HuH-7.5 (cell line): Measurements from ENCODE around the gene EXPH5.

Source experiments
- DNase-seq: peaks from one replicate; pipeline ENCODE4 v3.0.0; 2011; ENCODE audit warnings: low spot score

The EXPH5 gene

GRCh38 chr11:108518581-108518980, 75.0 kb downstream of the EXPH5 start:
- DNase-seq: no peak

DNA sequence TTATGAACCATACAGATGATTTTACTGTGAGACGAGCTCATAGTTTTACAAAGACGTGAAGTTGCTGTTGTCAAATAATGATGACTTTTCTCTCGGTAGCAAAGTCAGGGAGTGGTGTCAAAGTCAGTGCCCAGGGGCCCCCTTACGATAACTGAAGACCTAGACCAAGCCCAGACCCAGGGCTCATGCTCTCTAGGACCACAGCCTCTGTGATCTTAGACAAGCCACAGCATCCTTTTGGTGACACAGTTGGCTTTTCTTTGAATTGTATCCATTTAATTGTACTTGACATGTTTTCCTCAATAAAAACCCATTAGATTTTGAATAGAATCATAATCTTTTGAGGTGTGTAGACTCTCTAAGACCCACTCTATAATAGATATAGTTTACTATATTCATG, 77.4 kb downstream of the EXPH5 start:
- DNase-seq: no peak

- no peak for DNase-seq
These were observed 80.9 kb downstream of the EXPH5 start for GRCh38 chr11:108512708-108513107.

- no peak for DNase-seq
These were observed 81.6 kb downstream of the EXPH5 start for GRCh38 chr11:108511851-108512474.

GRCh38 chr11:108508653-108509593, 84.6 kb downstream of the EXPH5 start:
- no peak for DNase-seq

GRCh38 chr11:108501396-108501795, 92.2 kb downstream of the EXPH5 start:
- DNase-seq: no peak

DNA sequence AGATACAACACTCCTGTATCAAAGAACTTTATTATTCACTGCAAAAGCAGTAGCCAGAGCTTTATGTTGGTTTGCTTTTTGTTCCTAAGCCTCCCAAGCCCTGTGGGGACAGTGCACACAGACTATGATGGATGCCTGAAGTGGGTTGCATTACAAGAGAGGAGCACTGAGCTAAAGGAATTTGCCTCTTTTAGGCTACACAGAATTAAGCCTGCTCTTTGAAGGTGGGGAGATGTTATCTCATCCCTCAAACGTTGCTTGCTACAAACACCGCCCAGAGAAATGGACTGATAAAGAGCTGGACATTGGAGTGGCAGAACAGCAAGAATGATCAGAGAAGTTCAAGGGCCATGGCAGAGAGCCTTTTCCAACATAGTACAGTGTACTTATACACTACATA, 92.8 kb downstream of the EXPH5 start:
- DNase-seq: no peak

GRCh38 chr11:108500169-108500568, 93.4 kb downstream of the EXPH5 start:
- DNase-seq: no peak

- DNase-seq: no peak
These were observed 94.7 kb downstream of the EXPH5 start for GRCh38 chr11:108498816-108499408.

- DNase-seq: peak; percentile 56
These were observed 95.3 kb downstream of the EXPH5 start, which contains the start of gene POGLUT3 for GRCh38 chr11:108498046-108498815. Gene POGLUT3, minus strand, starts transcription at chr11:108498384. Its CDS starts 18 bp downstream, at chr11:108498366.

- peak; percentile 69 for DNase-seq
These were observed 96.1 kb downstream of the EXPH5 start for GRCh38 chr11:108497317-108498045.

DNA sequence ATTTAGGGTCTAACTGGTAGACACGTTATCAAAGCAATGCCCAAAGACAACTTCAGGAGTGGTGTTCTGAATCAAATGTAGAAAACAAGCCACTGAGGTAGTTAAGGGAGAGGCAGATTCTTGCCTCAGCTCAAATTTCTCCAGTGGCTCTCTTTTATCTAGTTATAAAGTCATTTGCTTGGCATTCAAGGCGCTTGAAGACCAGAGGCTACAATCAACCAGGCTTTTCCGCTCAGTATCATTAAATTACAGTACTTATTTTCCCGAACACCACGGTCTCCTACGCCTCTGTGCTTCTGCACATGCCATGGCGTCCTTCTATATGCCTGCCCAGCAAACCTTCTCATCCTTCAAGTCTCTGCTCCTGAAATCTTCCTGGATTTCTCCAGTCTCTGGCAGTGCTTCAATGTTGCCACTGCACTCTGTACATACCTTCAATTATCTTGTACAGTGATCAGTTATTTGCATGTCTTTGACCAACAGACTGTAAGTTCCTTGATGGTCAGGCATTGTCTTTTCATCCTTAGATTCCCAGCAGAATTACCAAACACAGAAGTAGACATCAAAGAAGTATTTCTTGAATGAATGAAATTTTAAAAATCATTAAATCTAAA, 96.8 kb downstream of the EXPH5 start:
- no peak for DNase-seq

- DNase-seq: no peak
These were observed 98.2 kb downstream of the EXPH5 start for GRCh38 chr11:108495326-108495725.

GRCh38 chr11:108494182-108494581, 99.4 kb downstream of the EXPH5 start:
- DNase-seq: no peak

DNA sequence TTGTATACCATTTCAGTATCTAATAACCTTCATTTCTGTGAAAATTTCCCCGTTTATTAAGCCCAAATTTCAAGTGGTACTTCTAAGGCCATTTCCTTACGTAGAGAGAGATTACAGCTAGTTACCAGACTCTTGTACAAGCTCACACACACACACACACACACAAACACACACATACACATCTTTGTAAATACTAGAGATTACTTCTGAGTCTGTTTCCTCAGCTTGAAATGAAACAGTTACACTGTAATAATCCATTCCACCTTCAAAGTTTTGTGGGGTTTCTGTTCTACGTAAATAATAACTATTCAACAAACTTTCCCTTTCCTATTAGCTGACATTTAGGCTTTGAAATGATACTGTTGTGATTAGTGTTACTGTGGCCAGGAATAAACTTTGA, 101.6 kb downstream of the EXPH5 start:
- DNase-seq: no peak

DNA sequence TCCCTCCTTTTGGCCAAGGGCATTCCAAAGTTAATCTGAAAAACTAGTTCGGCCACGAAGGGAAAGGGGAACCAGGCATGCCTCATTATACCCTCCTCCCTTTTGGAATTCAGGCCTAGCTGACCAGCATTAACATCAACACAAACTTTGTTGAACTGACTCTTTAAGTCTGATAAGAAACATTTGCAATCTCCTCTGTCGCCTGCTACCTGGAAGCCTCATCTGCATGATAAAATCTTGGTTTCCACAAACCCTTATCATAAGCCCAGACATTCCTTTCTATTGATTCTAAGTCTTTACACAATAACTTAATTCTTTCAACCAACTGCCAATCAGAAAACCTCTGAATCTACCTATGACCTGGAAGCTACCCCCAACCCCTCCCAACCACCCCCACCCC, 106.7 kb downstream of the EXPH5 start:
- DNase-seq: no peak

GRCh38 chr11:108486331-108486730, 107.2 kb downstream of the EXPH5 start:
- DNase-seq: no peak

- DNase-seq: no peak
These were observed 110.4 kb downstream of the EXPH5 start for GRCh38 chr11:108483163-108483562.

GRCh38 chr11:108474664-108475463, 118.7 kb downstream of the EXPH5 start:
- no peak for DNase-seq

GRCh38 chr11:108472681-108473080, 120.9 kb downstream of the EXPH5 start:
- DNase-seq: no peak
